Kidney (tissue), 22 donors: ENCODE results near the gene MAJIN. TPM values are rescaled to one million over a fixed set of nuclear protein-coding genes. Genes with fewer than 3 reads are reported as not detected.

ENCODE experiments used
- DNase-seq, 5 donors: peaks; one replicate each; pipeline ENCODE4 v3.0.0-alpha.2; 2013 to 2020
- FAIRE-seq: peaks from 2 replicates; lab custom pipeline; 2012; peaks lifted over from hg19 to GRCh38; lab: Jason Lieb, UNC
- H3K27ac ChIP-seq, 2 donors: one replicate each; pipeline ENCODE4 v1.7.0; 2013; ENCODE audit warnings: low read depth in 2 of 2, low read length in 2 of 2, inconsistent platforms in 1 of 2
- H3K27me3 ChIP-seq: one replicate; pipeline ENCODE4 v1.7.1; 2013; ENCODE audit warnings: low read length, inconsistent platforms; ENCODE audit not compliant: control insufficient read depth, insufficient read depth
- H3K36me3 ChIP-seq, 3 donors: one replicate each; pipeline versions ENCODE4 v1.7.0 to v1.7.1; 2013; ENCODE audit warnings: low read length in 3 of 3, control low read depth in 1 of 3, inconsistent platforms in 1 of 3; ENCODE audit not compliant: insufficient read depth in 3 of 3, control insufficient read depth in 2 of 3
- H3K4me1 ChIP-seq, 3 donors: one replicate each; pipeline versions ENCODE4 v1.7.0 to v1.7.1; 2013; ENCODE audit warnings: low read length in 3 of 3, inconsistent platforms in 1 of 3, low read depth in 1 of 3; ENCODE audit not compliant: control insufficient read depth in 2 of 3, insufficient read depth in 2 of 3
- H3K4me3 ChIP-seq, 3 donors: one replicate each; pipeline versions ENCODE4 v1.7.0 to v1.8.1; 2013; ENCODE audit warnings: low read length in 3 of 3, control low read depth in 1 of 3, inconsistent platforms in 1 of 3
- H3K9ac ChIP-seq, 3 donors: one replicate each; pipeline versions ENCODE4 v1.7.0 to v1.7.1; 2013; ENCODE audit warnings: low read length in 3 of 3, control low read depth in 1 of 3, inconsistent platforms in 1 of 3
- H3K9me3 ChIP-seq, 3 donors: one replicate each; pipeline versions ENCODE4 v1.7.0 to v1.7.1; 2013; ENCODE audit warnings: low read length in 3 of 3, control low read depth in 1 of 3, inconsistent platforms in 1 of 3; ENCODE audit not compliant: control insufficient read depth in 2 of 3, insufficient read depth in 1 of 3
- CTCF ChIP-seq: IDR thresholded peaks from 3 replicates; pipeline ENCODE4 v1.5.1; 2012; ENCODE audit warnings: mild to moderate bottlenecking, moderate library complexity, borderline replicate concordance; ENCODE audit not compliant: insufficient read depth; ENCODE audit errors: extremely low read depth
- intact Hi-C: fragments of 100-400 bp; cut with DNase I; formaldehyde crosslinking; loops from one replicate; pipeline ENCODE4 v1.11.1; 2022
- long read RNA-seq, 10 donors: library from polyadenylated mRNA in 1 of 10; unstranded in 1 of 10; transcript quantifications; one replicate each; pipeline ENCODE4 v2.0.0 and lab custom pipeline, GENCODE V29; 2021 to 2026
- polyA plus RNA-seq: library from polyadenylated mRNA; stranded (reverse); fragments of 350-450 nt; fragmentation: Illumina TruSeq; extraction: RNeasy Lipid Tissue Mini Kit (QIAGEN cat#74804); gene quantifications from one replicate; pipeline ENCODE4 v1.2.3, GENCODE V29; 2014; ENCODE audit warnings: low read depth, low replicate concordance; ENCODE audit not compliant: insufficient read depth
- total RNA-seq: library from RNA; stranded (reverse); fragmentation: NEBNext Ultra II Directional; extraction: Animal tissue kit (Norgen Biotek cat#: 25700); gene quantifications from one replicate; pipeline ENCODE4 v1.2.1, GENCODE V29; 2021
- donor health status: control.
- donor health status: control.
- donor health status: control.
- donor health status: control.
- donor health status: control.
- donor health status: DM: yes; HTN: yes; CAD: no.
- donor health status: Normal renal cell carcinoma (clear cell type).

Gene MAJIN
- not detected for total RNA-seq
- 0.80 TPM for polyA plus RNA-seq
- long read RNA-seq, donor 1 = 0 reads
- long read RNA-seq, donor 2 = 0 reads
- long read RNA-seq, donor 3, partial matches to known transcripts = 0 of 1 reads
- long read RNA-seq, donor 3, other reads (novel, unspliced or antisense) = 0 of 1 reads
- long read RNA-seq, donor 4 = 0 reads
- long read RNA-seq, donor 5 = 0 reads
- long read RNA-seq, donor 6 = 0 reads
- long read RNA-seq, donor 7 = 0 reads
- long read RNA-seq, donor 8, partial matches to known transcripts = 79 of 92 reads
- long read RNA-seq, donor 8, other reads (novel, unspliced or antisense) = 13 of 92 reads
- long read RNA-seq, donor 9 = 0 reads
- long read RNA-seq, donor 10 = 0 reads

- H3K27ac ChIP-seq = peak within 1 kb of the TSS; percentile 22 to 72
- no peak for FAIRE-seq
- intact Hi-C loops = no loop called here
- H3K9me3 ChIP-seq = no peaks in the 10 kb centered on the region
- TF ChIP-seq CTCF = no peak
- H3K36me3 ChIP-seq = no peaks in the 10 kb centered on the region
- H3K27me3 ChIP-seq = no peaks in the 10 kb centered on the region
- peak within 1 kb of the TSS in 2 of 3 donors; percentile 41 to 48 for H3K9ac ChIP-seq
- peak; percentile 86 to 96 (median 95) for DNase-seq
- peak within 1 kb of the TSS; percentile 56 to 67 (median 63) for H3K4me3 ChIP-seq
- H3K4me1 ChIP-seq = peaks cover 0 to 6% (median 4%) of the 10 kb centered on the region in 3 donors
These were observed at the start of gene MAJIN for GRCh38 chr11:64971421-64972233. Gene MAJIN (minus strand): TSS chr11:64972108. CDS start chr11:64959405, 12,703 bp downstream.

GRCh38 chr11:65021509-65021908, 49.6 kb upstream of the MAJIN start:
- H3K4me1 ChIP-seq = peaks cover 0 to 4% (median 0%) of the 10 kb centered on the region in 3 donors
- no peak for TF ChIP-seq CTCF
- no peaks in the 10 kb centered on the region for H3K9me3 ChIP-seq
- H3K27me3 ChIP-seq = no peaks in the 10 kb centered on the region
- no peak overlapping the region for H3K4me3 ChIP-seq
- no peak for FAIRE-seq
- intact Hi-C loops = no loop called here
- H3K27ac ChIP-seq = no peak overlapping the region
- no peak for DNase-seq
- H3K9ac ChIP-seq = no peak overlapping the region
- peaks cover 2 to 8% (median 6%) of the 10 kb centered on the region in 3 donors for H3K36me3 ChIP-seq

- DNase-seq (no peak), FAIRE-seq (no peak)
- no peak overlapping the region for H3K27ac ChIP-seq
- intact Hi-C loops = no loop called here
- no peak for TF ChIP-seq CTCF
- H3K27me3 ChIP-seq = no peaks in the 10 kb centered on the region
- no peak overlapping the region for H3K9ac ChIP-seq
- H3K36me3 ChIP-seq = peaks cover 2 to 8% (median 6%) of the 10 kb centered on the region in 3 donors
- H3K9me3 ChIP-seq = no peaks in the 10 kb centered on the region
- peaks cover 0 to 4% (median 2%) of the 10 kb centered on the region in 3 donors for H3K4me1 ChIP-seq
- H3K4me3 ChIP-seq = no peak overlapping the region
These were observed 49.1 kb upstream of the MAJIN start for GRCh38 chr11:65021003-65021402.
